Dedifferentiated amniotic fluid mesenchymal stem cell (primary cell): ENCODE results near the gene SLC25A47.
"Not testable (repeated sequence)": the region's sequence is repeated elsewhere in the genome, so short reads cannot be mapped to it uniquely, and the experiment has no call there.

Experiments
- DNase-seq: peaks from one replicate; pipeline ENCODE4 v3.0.0-alpha.2; 2016; ENCODE audit errors: extremely low spot score

SLC25A47 gene

DNA sequence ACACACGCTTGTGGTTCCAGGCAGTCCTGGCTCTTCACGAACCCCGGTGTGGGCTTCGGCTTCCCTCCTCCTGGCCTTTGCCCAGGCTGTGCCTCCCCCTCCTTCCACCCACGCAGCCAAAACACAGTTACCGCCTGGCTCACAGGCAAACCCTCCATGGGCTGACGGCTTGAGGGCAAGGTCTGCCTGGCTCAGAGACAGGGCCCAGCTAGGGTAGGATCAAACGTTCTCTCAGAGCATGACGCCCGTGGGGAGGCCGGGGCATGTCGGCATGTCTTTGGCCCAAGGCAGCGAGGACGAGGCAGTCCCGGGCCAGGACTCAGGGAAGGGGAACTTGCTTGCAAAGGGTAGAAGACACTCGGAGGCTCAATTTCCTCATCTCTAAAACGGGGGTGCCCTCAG, 2.1 kb downstream of the SLC25A47 start:
- DNase-seq = no peak

DNA sequence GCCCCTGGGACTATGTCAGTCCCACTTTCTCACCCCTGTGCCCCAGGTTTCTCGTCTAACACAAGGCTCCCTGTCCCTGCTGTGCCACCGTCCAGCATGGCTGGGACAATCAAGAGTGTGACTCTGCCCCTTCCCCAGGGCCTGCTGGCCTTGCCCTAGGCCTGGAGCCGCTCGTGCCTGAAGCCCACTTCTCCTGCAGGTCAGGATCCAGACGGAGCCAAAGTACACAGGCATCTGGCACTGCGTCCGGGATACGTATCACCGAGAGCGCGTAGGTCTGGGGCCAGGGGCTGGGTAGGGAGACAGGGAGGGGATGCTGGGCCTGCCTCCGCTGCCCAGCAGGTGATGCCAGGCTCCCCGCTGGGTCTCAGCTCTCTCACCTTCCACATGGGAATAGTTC, 2.8 kb downstream of the SLC25A47 start:
- no peak for DNase-seq

DNA sequence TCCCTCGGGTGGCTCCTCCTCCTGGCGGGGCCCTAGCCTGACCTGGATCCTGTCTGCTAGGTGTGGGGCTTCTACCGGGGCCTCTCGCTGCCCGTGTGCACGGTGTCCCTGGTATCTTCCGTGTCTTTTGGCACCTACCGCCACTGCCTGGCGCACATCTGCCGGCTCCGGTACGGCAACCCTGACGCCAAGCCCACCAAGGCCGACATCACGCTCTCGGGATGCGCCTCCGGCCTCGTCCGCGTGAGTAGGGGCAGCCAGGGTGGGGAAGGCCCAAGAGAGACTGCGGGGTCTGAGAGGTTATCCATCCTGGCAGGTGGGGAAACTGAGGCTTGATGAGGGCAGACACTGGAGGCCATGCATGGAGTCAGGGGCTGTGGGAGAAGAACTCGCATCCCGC, 4.0 kb downstream of the SLC25A47 start:
- DNase-seq = no peak

DNA sequence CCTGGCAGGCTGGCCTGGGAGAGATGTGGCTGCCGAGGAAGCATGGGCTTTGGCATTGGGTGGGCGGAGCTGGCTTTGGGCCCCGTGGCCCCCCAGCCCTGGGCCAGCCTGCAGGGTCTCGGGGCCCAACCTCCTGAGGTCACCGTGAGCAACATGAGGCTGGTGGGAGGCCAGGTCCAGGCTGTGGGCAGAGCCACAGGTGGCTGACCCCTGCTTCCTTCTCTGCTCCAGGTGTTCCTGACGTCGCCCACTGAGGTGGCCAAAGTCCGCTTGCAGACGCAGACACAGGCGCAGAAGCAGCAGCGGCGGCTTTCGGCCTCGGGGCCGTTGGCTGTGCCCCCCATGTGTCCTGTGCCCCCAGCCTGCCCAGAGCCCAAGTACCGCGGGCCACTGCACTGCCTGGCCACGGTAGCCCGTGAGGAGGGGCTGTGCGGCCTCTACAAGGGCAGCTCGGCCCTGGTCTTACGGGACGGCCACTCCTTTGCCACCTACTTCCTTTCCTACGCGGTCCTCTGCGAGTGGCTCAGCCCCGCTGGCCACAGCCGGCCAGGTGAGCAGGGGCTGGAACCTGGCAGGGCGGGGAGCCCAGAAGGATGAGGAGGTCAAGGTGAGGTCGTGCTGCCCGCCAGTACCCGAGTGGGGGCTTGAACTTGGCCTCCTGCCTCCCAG, 5.5 kb downstream of the SLC25A47 start:
- DNase-seq = no peak

DNA sequence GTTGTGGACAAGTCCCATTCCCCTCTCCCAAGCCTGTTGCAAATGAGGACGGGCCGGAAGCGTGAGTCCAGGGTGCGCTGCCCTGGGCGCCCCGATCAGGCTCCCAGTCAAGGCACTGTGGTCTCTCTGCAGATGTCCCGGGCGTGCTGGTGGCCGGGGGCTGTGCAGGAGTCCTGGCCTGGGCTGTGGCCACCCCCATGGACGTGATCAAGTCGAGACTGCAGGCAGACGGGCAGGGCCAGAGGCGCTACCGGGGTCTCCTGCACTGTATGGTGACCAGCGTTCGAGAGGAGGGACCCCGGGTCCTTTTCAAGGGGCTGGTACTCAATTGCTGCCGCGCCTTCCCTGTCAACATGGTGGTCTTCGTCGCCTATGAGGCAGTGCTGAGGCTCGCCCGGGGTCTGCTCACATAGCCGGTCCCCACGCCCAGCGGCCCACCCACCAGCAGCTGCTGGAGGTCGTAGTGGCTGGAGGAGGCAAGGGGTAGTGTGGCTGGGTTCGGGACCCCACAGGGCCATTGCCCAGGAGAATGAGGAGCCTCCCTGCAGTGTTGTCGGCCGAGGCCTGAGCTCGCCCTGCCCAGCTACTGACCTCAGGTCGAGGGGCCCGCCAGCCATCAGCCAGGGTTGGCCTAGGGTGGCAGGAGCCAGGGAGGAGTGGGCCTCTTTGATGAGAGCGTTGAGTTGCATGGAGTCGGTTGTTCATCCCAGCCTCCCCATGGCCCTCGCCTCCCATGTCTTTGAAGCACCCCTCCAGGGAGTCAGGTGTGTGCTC, 6.3 kb downstream of the SLC25A47 start:
- no peak for DNase-seq

DNA sequence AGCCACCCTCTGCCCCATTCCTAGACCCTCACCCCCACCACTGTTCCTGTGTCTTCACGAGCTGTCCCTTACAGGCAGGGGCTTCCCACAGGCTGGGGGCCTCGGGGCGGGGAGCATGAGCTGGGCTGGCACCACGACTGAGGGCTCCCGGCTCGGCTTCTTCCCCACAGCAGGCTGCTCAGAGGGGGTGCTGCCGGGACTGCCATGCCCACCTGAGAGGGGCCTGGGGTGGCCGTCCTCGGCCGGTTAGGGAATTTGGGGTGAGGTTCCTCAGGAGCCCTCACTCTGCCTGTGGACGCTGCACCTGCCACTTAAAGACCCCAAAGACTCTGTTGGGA, 6.8 kb downstream of the SLC25A47 start:
- no peak for DNase-seq

DNA sequence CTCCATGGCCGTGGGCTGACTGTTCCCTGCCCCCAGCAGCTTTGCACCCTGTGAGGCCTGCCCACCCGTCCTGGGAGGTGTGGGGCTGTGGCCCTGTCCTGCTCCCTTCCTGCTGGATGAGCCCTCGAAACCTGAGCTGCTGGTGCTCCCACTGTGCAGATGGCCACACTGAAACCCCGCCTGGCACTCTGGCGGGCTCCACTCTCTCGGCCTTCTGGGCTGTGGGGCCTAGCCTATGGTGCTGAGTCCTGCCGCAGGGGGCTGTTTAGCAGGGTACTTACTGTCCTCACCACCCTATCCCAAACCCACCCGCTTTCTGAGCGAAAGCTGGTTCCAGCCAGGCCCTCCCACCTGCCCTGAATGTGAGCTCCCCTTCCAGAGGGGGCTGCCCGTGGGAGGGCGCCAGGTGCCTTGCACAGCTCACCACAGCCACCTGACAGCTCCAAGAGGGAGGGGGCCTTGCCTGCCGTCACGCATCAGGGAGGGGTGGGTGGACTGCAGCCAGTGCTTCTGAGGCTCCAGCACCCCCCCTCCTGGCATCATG, 7.3 kb downstream of the SLC25A47 start:
- DNase-seq = no peak

DNA sequence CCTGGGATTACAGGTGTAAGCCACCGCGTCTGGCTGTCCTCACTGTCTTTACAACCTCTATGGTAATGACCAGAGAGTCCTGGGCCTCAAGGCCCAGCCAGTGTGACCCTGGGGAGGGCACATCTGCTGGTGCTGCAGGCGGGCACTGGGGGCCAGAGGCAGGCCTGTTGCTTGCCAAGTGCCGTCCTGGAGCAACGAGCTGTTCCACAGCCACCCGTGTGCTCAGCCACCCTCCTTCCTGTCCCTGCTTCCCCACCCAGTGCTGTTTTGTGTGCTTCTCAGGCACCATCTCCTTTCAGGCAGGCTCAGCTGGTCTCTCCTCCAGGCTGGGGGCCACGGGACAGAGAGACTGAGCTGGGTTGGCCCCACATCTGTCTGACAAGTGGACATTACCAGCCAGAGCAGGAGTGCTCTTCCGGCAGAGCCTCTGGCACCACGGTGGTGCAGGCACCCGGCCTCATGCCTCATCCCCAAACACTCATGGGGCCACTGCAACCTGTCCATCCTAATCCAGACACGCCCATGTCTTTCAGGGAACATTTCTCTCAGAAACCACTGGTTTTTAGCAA, 9.0 kb downstream of the SLC25A47 start:
- DNase-seq = no peak

DNA sequence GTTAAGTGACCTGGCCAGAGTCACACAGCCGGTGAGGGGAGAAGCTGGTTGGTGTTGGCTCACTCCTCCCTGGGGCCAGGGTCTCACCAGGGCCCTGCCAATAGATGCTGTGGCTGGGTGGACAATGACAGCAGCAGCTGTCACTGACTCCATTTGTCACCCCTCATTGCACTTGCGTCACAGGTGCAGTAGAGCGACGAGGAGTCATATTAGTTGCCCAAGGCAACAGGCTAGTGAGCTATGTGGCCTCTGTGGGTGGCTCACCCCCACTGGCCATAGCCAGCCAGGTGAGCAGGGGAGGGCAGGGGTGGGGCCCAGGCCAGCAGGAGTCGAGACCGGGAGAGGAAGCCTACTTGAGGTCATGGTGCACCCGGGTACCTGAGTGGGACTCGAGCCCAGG, 9.7 kb downstream of the SLC25A47 start:
- DNase-seq = no peak

DNA sequence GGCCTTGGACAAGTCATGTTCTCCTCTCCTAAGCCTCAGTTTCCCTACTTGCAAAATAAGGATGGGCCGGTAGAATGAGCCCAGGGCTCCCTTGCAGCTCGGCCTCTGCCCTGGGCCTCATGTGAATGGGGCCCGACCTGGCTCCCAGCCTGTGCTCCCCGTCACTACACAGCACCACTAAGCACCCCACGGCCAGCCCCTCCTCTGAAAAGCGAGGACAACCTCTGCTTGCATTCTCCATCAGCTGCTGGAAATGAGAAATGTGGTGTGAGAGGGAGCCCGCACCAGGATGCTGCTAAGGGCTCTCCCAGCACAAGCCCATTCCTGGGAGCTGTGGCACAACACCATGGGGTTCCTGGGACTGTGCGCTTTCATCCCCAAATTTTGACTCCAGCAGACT, 10.2 kb downstream of the SLC25A47 start:
- DNase-seq = no peak

DNA sequence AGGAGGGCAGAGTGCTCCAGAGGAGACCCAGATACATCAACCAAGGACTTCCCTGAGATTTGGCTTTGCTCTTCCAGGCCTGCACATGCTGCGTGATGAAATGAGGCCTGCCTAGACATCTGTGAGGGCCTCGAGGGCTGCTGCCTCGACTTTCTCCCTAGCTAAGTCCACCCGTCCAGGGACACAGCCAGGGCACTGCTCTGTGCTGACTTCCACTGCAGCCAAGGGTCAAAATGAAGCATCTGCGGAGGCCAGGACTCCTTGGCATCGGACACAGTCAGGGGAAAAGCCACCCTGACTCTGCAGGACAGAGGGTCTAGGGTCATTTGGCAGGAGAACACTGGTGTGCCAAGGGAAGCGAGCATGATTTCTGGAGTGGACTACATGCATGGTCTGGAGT, 10.7 kb downstream of the SLC25A47 start:
- no peak for DNase-seq

DNA sequence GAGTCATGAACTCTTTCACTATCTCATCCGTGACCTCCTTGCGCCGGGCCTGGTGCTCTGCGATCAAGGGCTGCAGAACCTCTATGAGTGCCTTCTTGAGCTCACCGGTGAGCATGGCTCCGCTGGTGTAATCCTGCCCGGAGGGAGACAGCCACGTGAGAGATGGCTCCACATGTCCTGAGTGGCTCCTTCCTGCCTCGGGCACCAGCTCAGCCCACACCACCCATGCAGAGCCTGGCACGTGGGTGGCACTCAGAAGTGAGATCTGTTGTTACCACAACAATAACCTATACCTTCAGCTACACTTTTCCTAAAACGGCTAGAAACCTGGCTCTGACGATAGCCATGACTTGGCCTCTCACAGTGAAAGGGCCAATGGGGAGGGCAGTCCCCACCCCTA, 11.8 kb downstream of the SLC25A47 start:
- no peak for DNase-seq

DNA sequence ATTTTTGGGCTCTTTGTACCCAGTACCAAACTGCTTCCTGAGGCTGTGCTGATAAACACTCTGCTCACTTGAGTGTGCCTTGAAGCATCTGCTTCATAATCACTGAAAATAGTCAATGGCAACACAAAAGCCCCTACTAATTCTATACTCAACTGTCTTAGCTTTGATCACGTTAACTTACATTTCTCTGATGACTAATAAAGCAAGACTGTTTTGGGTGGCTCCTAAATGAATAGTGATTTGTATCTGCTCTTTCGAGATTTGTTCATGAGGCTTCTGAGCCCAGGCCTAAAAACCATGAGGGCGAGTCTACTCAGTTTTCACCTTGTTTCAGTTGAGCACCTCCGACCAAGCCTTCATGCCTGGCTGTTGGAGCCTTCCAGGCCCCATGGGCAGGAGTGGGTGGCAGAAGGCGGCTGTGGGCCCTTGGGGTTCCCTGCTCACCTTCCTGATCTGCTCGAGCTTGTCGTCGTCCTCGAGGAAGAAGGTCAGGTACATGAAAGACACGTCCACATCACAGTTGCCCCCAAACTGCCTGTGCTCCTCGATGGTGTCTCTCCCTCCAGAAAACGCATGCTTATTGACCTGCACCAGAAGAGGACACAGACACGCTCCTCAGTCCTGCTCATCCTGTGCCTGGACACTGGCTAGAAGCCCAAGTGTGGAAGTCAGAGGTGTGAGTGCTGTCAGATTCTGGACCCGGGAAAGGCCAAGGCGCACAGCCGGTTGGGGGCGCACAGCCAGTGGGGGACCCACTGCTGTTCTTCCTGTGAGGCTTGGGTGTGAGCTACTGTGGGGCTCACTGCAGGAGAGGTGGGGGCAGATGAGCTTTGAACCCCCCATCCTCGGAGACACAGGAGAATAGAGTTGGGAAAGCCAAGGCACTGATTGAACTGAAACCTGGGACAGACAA, 13.7 kb downstream of the SLC25A47 start:
- no peak for DNase-seq

DNA sequence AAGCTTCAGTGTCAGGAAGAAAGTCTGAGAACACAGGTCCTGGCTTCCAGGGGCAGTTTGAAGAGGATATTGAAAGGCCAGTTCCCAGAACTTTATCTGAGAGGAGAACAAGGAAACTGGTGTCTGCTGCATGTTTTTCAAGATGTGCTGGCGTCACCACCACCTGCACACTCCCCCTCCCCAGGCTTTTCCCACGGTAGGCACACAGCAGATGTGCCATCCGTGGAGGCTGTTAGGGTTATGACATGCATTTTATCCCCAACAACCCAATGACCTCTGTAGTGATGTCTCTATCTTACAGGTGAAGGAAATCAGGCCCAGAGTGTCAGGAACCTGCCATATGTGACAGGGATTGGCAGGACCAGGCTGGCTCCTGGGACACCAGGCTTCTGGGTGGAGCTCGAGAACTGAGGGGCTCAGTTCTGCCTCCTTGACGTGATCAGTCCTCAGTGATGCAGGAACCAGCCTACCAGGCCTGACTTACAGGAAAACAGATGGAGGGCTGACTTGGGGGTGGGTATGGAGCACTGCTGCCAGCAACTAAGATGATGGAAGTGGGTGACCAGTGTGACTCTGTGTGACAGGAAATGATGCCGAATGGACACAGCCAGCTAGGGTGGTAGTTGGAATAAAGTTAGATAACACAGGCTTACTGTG, 16.8 kb downstream of the SLC25A47 start:
- no peak for DNase-seq

DNA sequence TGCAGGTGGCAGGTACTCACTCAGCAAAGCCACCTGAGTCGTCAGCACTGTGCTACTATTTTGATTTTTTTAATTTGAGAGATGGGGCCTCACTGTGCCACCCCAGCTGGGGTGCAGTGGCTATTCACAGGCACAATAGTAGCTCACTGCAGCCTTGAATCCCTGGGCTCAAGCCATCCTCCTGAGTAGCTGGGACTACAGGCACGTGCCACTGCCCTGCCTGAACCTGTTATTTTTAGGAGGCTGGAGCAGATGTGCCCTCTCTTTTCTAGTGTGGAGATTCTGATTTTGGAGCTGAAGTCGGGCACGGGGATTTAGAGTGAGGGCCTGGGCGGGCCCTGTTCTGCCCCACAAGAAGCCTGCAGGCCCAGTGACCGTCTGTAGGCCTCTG, 17.3 kb downstream of the SLC25A47 start:
- no peak for DNase-seq

DNA sequence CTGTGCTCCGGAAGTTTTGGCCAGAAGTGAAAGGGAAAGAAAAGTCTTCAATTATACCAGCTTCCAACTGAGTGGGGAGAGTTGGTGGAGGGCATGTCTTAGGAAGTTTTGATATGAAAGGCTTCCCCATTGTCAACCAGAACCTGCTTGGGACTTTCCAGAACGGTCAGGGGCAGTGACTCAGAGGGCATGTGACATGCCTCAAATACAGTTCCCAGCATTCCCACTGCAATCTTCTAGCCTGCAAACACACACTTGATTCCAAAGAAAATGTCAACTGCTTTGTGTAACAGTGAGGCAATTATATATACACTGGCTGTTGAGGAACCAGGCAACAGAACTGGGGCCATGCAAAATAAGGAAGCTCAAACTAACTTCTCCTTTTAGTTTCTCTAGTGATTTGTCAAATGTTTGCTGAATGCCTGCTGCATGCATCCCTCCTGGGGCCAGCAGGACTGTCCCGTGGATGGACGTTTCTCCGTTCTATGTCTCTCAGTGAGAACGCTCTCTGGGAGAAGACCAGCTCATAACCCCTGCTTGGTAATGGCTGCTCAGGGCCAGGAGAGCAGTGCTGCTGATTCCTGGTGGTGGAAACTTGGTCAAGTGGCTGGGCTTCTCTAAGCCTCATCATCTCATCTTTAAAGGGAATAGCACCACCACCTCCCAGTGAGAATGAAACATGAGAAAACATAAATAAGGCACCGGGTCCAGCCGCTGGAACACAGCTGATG, 18.3 kb downstream of the SLC25A47 start:
- peak; percentile 42 for DNase-seq

DNA sequence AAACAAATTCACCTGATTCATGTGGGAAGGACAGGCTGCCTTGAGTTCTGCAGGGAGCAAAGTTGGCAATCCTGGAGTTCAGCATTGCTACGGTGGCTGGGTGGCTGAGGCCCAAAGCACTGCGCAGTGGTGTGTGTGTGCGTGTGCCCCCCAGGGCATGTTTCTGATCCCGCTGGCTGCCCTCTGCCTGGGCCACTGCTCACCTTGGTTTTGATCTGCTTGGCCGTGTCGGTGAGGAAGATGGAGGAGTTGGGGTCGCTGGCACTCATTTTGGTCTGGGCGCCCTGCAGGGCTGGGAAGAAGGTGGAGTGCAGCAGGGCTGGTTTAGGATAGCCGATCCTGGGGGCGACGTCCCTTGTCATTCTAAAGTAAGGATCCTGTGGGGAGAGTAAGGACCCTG, 19.1 kb downstream of the SLC25A47 start:
- DNase-seq = no peak

DNA sequence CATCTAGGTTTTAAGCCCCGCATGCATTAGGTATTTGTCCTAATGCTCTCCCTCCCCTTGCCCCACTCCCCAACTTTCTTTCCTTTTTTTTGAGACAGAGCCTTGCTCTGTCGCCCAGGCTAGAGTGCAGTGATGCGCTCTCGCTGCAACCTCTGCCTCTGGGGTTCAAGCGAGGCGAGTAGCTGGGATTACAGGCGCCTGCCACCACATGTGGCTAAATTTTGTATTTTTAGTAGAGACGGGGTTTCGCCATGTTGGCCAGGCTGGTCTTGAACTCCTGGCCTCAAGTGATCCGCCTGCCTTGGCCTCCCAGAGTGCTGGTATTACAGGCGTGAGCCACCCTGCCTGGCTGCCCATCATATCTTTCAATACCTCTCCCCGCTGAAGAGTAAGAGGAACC, 19.7 kb downstream of the SLC25A47 start:
- not testable (repeated sequence) for DNase-seq

DNA sequence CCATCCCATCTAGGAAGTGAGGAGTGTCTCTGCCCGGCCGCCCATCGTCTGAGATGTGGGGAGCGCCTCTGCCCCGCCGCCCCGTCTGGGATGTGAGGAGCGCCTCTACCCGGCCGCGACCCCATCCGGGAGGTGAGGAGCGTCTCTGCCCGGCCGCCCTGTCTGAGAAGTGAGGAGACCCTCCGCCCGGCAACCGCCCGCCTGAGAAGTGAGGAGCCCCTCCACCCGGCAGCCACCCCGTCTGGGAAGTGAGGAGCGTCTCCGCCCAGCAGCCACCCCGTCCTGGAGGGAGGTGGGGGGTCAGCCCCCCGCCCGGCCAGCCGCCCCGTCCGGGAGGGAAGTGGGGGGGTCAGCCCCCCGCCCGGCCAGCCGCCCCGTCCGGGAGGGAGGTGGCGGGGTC, 21.5 kb downstream of the SLC25A47 start:
- DNase-seq = not testable (repeated sequence)

DNA sequence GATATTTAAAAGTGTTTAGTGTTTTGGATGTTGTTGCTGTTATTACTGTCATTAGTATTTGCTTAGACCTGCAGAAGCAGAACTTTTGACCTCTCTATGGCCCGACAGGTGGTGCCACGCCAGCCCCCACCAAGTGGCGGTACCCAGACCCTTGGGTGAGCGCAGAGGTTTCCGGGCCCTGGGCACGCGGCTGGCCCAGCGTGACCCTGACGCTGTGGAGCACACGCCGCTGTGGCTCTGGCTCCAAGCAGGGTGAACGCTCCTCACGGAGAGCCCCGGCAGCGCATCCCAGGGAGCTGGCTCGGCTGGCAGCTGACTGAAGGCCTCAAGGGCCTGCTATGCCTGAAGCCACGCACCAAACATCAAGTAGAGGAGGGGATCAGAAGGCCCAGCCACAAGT, 22.6 kb downstream of the SLC25A47 start:
- DNase-seq = no peak
